Endothelial cell of umbilical vein (primary cell): ENCODE results near the gene DPP6. TPM values are rescaled to one million over a fixed set of nuclear protein-coding genes. Genes with fewer than 3 reads are reported as not detected.

ENCODE experiments used
- BruUV-seq: library from RNA; stranded (reverse); fragments of 400-500 nt; replicated peaks from 2 replicates; lab custom pipeline; 2021; lab: Mats Ljungman, UMichigan
- CTCF ChIA-PET: fragments of 300-600, 350-600 bp; sonication (Branson Sonifier 250); formaldehyde crosslinking; loops from one replicate; lab custom pipeline; 2021; ENCODE audit warnings: antibody characterized with exemption, inconsistent platforms; lab: Charles Lee
- POLR2A ChIA-PET: fragments of 300-600, 350-600 bp; sonication (Branson Sonifier 250); formaldehyde crosslinking; loops from one replicate; lab custom pipeline; 2021; ENCODE audit warnings: antibody characterized with exemption, inconsistent platforms; lab: Charles Lee
- DNase-seq: peaks from one replicate; pipeline ENCODE4 v3.0.0-alpha.2; 2011; ENCODE audit warnings: low read depth, low spot score
- FAIRE-seq: peaks from 2 replicates; lab custom pipeline; 2011; peaks lifted over from hg19 to GRCh38; lab: Jason Lieb, UNC
- H2AFZ ChIP-seq: 2 replicates; pipeline ENCODE4 v1.6.0; 2012; ENCODE audit warnings: low read depth, low read length, control low read depth, inconsistent platforms
- H3K27ac ChIP-seq: 2 replicates; pipeline ENCODE4 v1.5.1; 2011; ENCODE audit warnings: low read depth, mild to moderate bottlenecking, control low read depth, low read length, moderate library complexity; ENCODE audit not compliant: insufficient read depth
- H3K27me3 ChIP-seq, 2 experiments: 2 replicates each; pipeline versions ENCODE4 v1.6.0 to v1.6.1; 2011; ENCODE audit warnings: low read length in 2 of 2, mixed read lengths in 1 of 2; ENCODE audit not compliant: control insufficient read depth in 2 of 2, insufficient read depth in 2 of 2
- H3K36me3 ChIP-seq, 2 experiments: 2 replicates in 1 of 2; 3 replicates in 1 of 2; pipeline ENCODE4 v1.5.1; 2011; ENCODE audit warnings: low read length in 2 of 2, mild to moderate bottlenecking in 1 of 2, moderate library complexity in 1 of 2; ENCODE audit not compliant: control insufficient read depth in 2 of 2, insufficient read depth in 2 of 2; ENCODE audit errors: extremely low read depth in 1 of 2
- H3K4me1 ChIP-seq: 3 replicates; pipeline ENCODE4 v1.5.1; 2011; ENCODE audit warnings: mild to moderate bottlenecking, low read length; ENCODE audit not compliant: control insufficient read depth, insufficient read depth; ENCODE audit errors: extremely low read depth
- H3K4me2 ChIP-seq: 2 replicates; pipeline ENCODE4 v1.6.1; 2011; ENCODE audit warnings: low read length, control low read depth, mixed read lengths; ENCODE audit not compliant: insufficient read depth
- H3K4me3 ChIP-seq, 3 experiments: fragments of 200-600 bp in 1 of 3; sonication (generic), shearing (Covaris generic) in 1 of 3; replicated peaks in 1 of 3; 2 replicates each; pipeline ENCODE4 v1.5.1; 2011 to 2016; ENCODE audit warnings: control low read depth in 3 of 3, low read length in 3 of 3, mild to moderate bottlenecking in 2 of 3, inconsistent platforms in 1 of 3, low read depth in 1 of 3, moderate library complexity in 1 of 3; ENCODE audit not compliant: insufficient read depth in 1 of 3
- H3K79me2 ChIP-seq: 2 replicates; pipeline ENCODE4 v1.6.0; 2012; ENCODE audit warnings: low read length, inconsistent platforms; ENCODE audit not compliant: control insufficient read depth, insufficient read depth
- H3K9ac ChIP-seq: replicated peaks from 2 replicates; pipeline ENCODE3; 2011; ENCODE audit warnings: low read length, control low read depth; ENCODE audit not compliant: insufficient read depth; ENCODE audit errors: extremely low read depth
- H3K9me1 ChIP-seq: replicated peaks from 3 replicates; pipeline ENCODE4 v1.6.0; 2011; ENCODE audit warnings: mild to moderate bottlenecking, low read length; ENCODE audit not compliant: control insufficient read depth, insufficient read depth; ENCODE audit errors: extremely low read depth
- H3K9me3 ChIP-seq: replicated peaks from 2 replicates; pipeline ENCODE4 v1.5.1; 2012; ENCODE audit warnings: low read length, inconsistent platforms; ENCODE audit not compliant: control insufficient read depth, insufficient read depth
- H4K20me1 ChIP-seq: replicated peaks from 2 replicates; pipeline ENCODE3; 2011; ENCODE audit warnings: mild to moderate bottlenecking, low read length; ENCODE audit not compliant: control insufficient read depth, insufficient read depth; ENCODE audit errors: extremely low read depth
- CTCF ChIP-seq, 2 donors: IDR thresholded peaks; 1 replicate in 1 of 2; 2 replicates in 1 of 2; pipeline ENCODE4 v1.5.1; 2011; ENCODE audit warnings: low read length in 2 of 2, mild to moderate bottlenecking in 2 of 2, moderate library complexity in 2 of 2, control low read depth in 1 of 2, inconsistent platforms in 1 of 2, low read depth in 1 of 2; ENCODE audit not compliant: insufficient read depth in 1 of 2; ENCODE audit errors: extremely low read depth in 1 of 2
- EZH2 ChIP-seq: IDR thresholded peaks from 2 replicates; pipeline ENCODE4 v1.6.1; 2012; ENCODE audit warnings: borderline replicate concordance, low read depth, mild to moderate bottlenecking, moderate library complexity, low read length, inconsistent platforms; ENCODE audit not compliant: severe bottlenecking
- FOS ChIP-seq: IDR thresholded peaks from 2 replicates; pipeline ENCODE4 v1.6.1; 2011; ENCODE audit warnings: mild to moderate bottlenecking, low read length, moderate library complexity, borderline replicate concordance; ENCODE audit not compliant: insufficient read depth
- GATA2 ChIP-seq: IDR thresholded peaks from 2 replicates; pipeline ENCODE4 v1.7.0; 2011; ENCODE audit warnings: low read depth, mild to moderate bottlenecking, moderate library complexity, mixed read lengths, low read length; ENCODE audit not compliant: insufficient read length, insufficient read depth
- JUN ChIP-seq: IDR thresholded peaks from 2 replicates; pipeline ENCODE4 v1.6.1; 2011; ENCODE audit warnings: borderline replicate concordance, low read depth; ENCODE audit not compliant: insufficient read length, insufficient read depth
- MYC ChIP-seq: IDR thresholded peaks from one replicate; pipeline ENCODE4 v1.6.1; 2011; ENCODE audit warnings: mild to moderate bottlenecking, low read depth, low read length
- POLR2A ChIP-seq: IDR thresholded peaks from 2 replicates; pipeline ENCODE4 v1.6.1; 2012; ENCODE audit warnings: low read depth, mild to moderate bottlenecking, control low read depth, low read length
- POLR2AphosphoS5 ChIP-seq: IDR thresholded peaks from 2 replicates; pipeline ENCODE4 v1.6.1; 2012; ENCODE audit warnings: low read depth, mild to moderate bottlenecking, control low read depth, low read length, moderate library complexity; ENCODE audit not compliant: insufficient read depth
- dilution Hi-C: fragments of 300-500 bp; cut with MboI; formaldehyde crosslinking; loops from one replicate; pipeline ENCODE4 v1.15.0; 2019; ENCODE audit warnings: low sequenced_read_pairs; ENCODE audit not compliant: extremely low pct_ligation_motif_present
- intact Hi-C: fragments of 100-400 bp; cut with micrococcal nuclease; formaldehyde crosslinking; loops from one replicate; pipeline ENCODE4 v1.10.0; 2022
- polyA plus RNA-seq, 4 experiments: library from polyadenylated mRNA; depleted of rRNA in 3 of 4; stranded (reverse) in 3 of 4; unstranded in 1 of 4; fragments of >200 nt; gene quantifications; 2 replicates each; pipeline versions ENCODE4 v1.2.1 to v1.2.3, GENCODE V29; 2011 to 2012; ENCODE audit warnings: missing spikeins in 1 of 4
- total RNA-seq: library from RNA; stranded (reverse); gene quantifications from 2 replicates; pipeline ENCODE4 v1.2.3, GENCODE V29; 2021
- TF ChIP-seq, protein P1 (sequence below): IDR thresholded peaks from 2 replicates; pipeline ENCODE4 v1.6.1; 2011; ENCODE audit not compliant: insufficient read depth, insufficient read length

DPP6 gene
- total and polyA plus RNA-seq, 2 donors (not counting 3 experiments of a cell fraction or from before 2014, with no cell fraction given) = not detected

- FAIRE-seq (no peak), DNase-seq (no peak)
- H3K36me3 ChIP-seq = no peaks in the 10 kb centered on the region
- intact Hi-C loops = no loop called here
- H3K9me3 ChIP-seq = peaks cover 6% of the 10 kb centered on the region
- no peak overlapping the region for H3K4me3 ChIP-seq
- no peak overlapping the region for H3K9ac ChIP-seq
- ChIA-PET POLR2A (no interaction called here), CTCF (no interaction called here)
- TF ChIP-seq CTCF (IDR thresholded peaks at IDR 0.05; ENCODE audit: extremely low read depth in 1 of 2, insufficient read depth in 1 of 2, low read depth in 1 of 2, low read length in 2 of 2) (no peak), FOS (no peak), JUN (no peak), GATA2 (no peak), MYC (no peak), POLR2A (no peak), POLR2AphosphoS5 (no peak), EZH2 (no peak)
- TF ChIP-seq, protein P1, sequence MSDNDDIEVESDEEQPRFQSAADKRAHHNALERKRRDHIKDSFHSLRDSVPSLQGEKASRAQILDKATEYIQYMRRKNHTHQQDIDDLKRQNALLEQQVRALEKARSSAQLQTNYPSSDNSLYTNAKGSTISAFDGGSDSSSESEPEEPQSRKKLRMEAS = no peak
- no peak overlapping the region for H3K27ac ChIP-seq
- H3K4me1 ChIP-seq = no peaks in the 10 kb centered on the region
- no peak overlapping the region for H2AFZ ChIP-seq
- dilution Hi-C loops = no loop called here
- H3K4me2 ChIP-seq = no peak overlapping the region
- no peaks in the 10 kb centered on the region for H4K20me1 ChIP-seq
- BruUV-seq = no TSS peak
- no peaks in the 10 kb centered on the region for H3K79me2 ChIP-seq
- no peaks in the 10 kb centered on the region for H3K9me1 ChIP-seq
- no peaks in the 10 kb centered on the region for H3K27me3 ChIP-seq
Measured at GRCh38 chr7:154640266-154640865, 588.2 kb downstream of the DPP6 start.
